ENCODE results near the gene GPATCH4. TPM values are rescaled to one million over a fixed set of nuclear protein-coding genes. Genes with fewer than 3 reads are reported as not detected.

The GPATCH4 gene
- polyA plus RNA-seq, 4 donors: 8.9 to 31.0 (median 16.8) TPM

GRCh38 chr1:156586323-156586722 lies 15.0 kb downstream of the GPATCH4 start:
- no peaks in the 10 kb centered on the region for H3K27me3 ChIP-seq (ENCODE audit: control insufficient read depth in 3 of 3, insufficient read depth in 3 of 3, low read length in 3 of 3)
- 68 to 80% (median 73%) methylated on average over 4 of the region's 4 CpGs for WGBS, 3 donors
- DNase-seq (no peak), FAIRE-seq (no peak)
- H3K27ac ChIP-seq (ENCODE audit: low read depth in 1 of 3, low read length in 2 of 3): no peak overlapping the region
- H3K4me1 ChIP-seq (ENCODE audit: control insufficient read depth in 3 of 3, insufficient read depth in 2 of 3, low read depth in 1 of 3, low read length in 2 of 3): peaks cover 0 to 7% (median 0%) of the 10 kb centered on the region in 3 donors
- H3K9me3 ChIP-seq (ENCODE audit: control insufficient read depth in 2 of 2, insufficient read depth in 1 of 2, low read depth in 1 of 2, low read length in 1 of 2): no peaks in the 10 kb centered on the region
- no peaks in the 10 kb centered on the region for H3K36me3 ChIP-seq (ENCODE audit: control insufficient read depth in 3 of 3, insufficient read depth in 2 of 3, low read depth in 1 of 3, low read length in 3 of 3)
- H3K4me3 ChIP-seq (ENCODE audit: low read depth in 1 of 3, low read length in 3 of 3): no peak overlapping the region

GRCh38 chr1:156584813-156585212 lies 16.5 kb downstream of the GPATCH4 start:
- Histone ChIP-seq H3K4me3 (ENCODE audit: low read depth in 1 of 3, low read length in 3 of 3) (no peak overlapping the region), H3K27ac (ENCODE audit: low read depth in 1 of 3, low read length in 2 of 3) (no peak overlapping the region), H3K4me1 (ENCODE audit: control insufficient read depth in 3 of 3, insufficient read depth in 2 of 3, low read depth in 1 of 3, low read length in 2 of 3) (no peaks in the 10 kb centered on the region), H3K36me3 (ENCODE audit: control insufficient read depth in 3 of 3, insufficient read depth in 2 of 3, low read depth in 1 of 3, low read length in 3 of 3) (no peaks in the 10 kb centered on the region), H3K27me3 (ENCODE audit: control insufficient read depth in 3 of 3, insufficient read depth in 3 of 3, low read length in 3 of 3) (no peaks in the 10 kb centered on the region), H3K9me3 (ENCODE audit: control insufficient read depth in 2 of 2, insufficient read depth in 1 of 2, low read depth in 1 of 2, low read length in 1 of 2) (no peaks in the 10 kb centered on the region)
- DNase-seq (peak in 1 of 2 donors; percentile 36), FAIRE-seq (no peak)
- WGBS, 3 donors: 52 to 60% (median 52%) methylated on average over 11 of the region's 11 CpGs

GRCh38 chr1:156583821-156584622 lies 17.3 kb downstream of the GPATCH4 start:
- H3K36me3 ChIP-seq (ENCODE audit: control insufficient read depth in 3 of 3, insufficient read depth in 2 of 3, low read depth in 1 of 3, low read length in 3 of 3): no peaks in the 10 kb centered on the region
- H3K27me3 ChIP-seq (ENCODE audit: control insufficient read depth in 3 of 3, insufficient read depth in 3 of 3, low read length in 3 of 3): no peaks in the 10 kb centered on the region
- FAIRE-seq (no peak), DNase-seq (peak; percentile 83 to 84)
- H3K4me1 ChIP-seq (ENCODE audit: control insufficient read depth in 3 of 3, insufficient read depth in 2 of 3, low read depth in 1 of 3, low read length in 2 of 3): no peaks in the 10 kb centered on the region
- no peaks in the 10 kb centered on the region for H3K9me3 ChIP-seq (ENCODE audit: control insufficient read depth in 2 of 2, insufficient read depth in 1 of 2, low read depth in 1 of 2, low read length in 1 of 2)
- no peak overlapping the region for H3K4me3 ChIP-seq (ENCODE audit: low read depth in 1 of 3, low read length in 3 of 3)
- 56 to 57% (median 57%) methylated on average over 20 of the region's 20 CpGs for WGBS, 3 donors
- no peak overlapping the region for H3K27ac ChIP-seq (ENCODE audit: low read depth in 1 of 3, low read length in 2 of 3)

GRCh38 chr1:156582388-156583017 lies 18.8 kb downstream of the GPATCH4 start:
- DNase-seq: no peak
- WGBS, 3 donors: 72 to 87% (median 72%) methylated on average over 9 of the region's 9 CpGs
- no peak for FAIRE-seq

GRCh38 chr1:156581661-156582387 lies 19.5 kb downstream of the GPATCH4 start:
- FAIRE-seq: no peak
- no peaks in the 10 kb centered on the region for H3K36me3 ChIP-seq (ENCODE audit: control insufficient read depth in 3 of 3, insufficient read depth in 2 of 3, low read depth in 1 of 3, low read length in 3 of 3)
- H3K27me3 ChIP-seq (ENCODE audit: control insufficient read depth in 3 of 3, insufficient read depth in 3 of 3, low read length in 3 of 3): no peaks in the 10 kb centered on the region
- no peak overlapping the region for H3K4me3 ChIP-seq (ENCODE audit: low read depth in 1 of 3, low read length in 3 of 3)
- no peak for DNase-seq
- no peaks in the 10 kb centered on the region for H3K9me3 ChIP-seq (ENCODE audit: control insufficient read depth in 2 of 2, insufficient read depth in 1 of 2, low read depth in 1 of 2, low read length in 1 of 2)
- H3K4me1 ChIP-seq (ENCODE audit: control insufficient read depth in 3 of 3, insufficient read depth in 2 of 3, low read depth in 1 of 3, low read length in 2 of 3): no peaks in the 10 kb centered on the region
- WGBS, 3 donors: 76 to 85% (median 84%) methylated on average over 21 of the region's 21 CpGs
- H3K27ac ChIP-seq (ENCODE audit: low read depth in 1 of 3, low read length in 2 of 3): no peak overlapping the region

More at GRCh38 chr1:156582388-156583017, 18.8 kb downstream of the GPATCH4 start:
- H3K9me3 ChIP-seq (ENCODE audit: control insufficient read depth in 2 of 2, insufficient read depth in 1 of 2, low read depth in 1 of 2, low read length in 1 of 2): no peaks in the 10 kb centered on the region
- H3K27me3 ChIP-seq (ENCODE audit: control insufficient read depth in 3 of 3, insufficient read depth in 3 of 3, low read length in 3 of 3): no peaks in the 10 kb centered on the region
- no peak overlapping the region for H3K27ac ChIP-seq (ENCODE audit: low read depth in 1 of 3, low read length in 2 of 3)
- no peaks in the 10 kb centered on the region for H3K36me3 ChIP-seq (ENCODE audit: control insufficient read depth in 3 of 3, insufficient read depth in 2 of 3, low read depth in 1 of 3, low read length in 3 of 3)
- H3K4me3 ChIP-seq (ENCODE audit: low read depth in 1 of 3, low read length in 3 of 3): no peak overlapping the region
- H3K4me1 ChIP-seq (ENCODE audit: control insufficient read depth in 3 of 3, insufficient read depth in 2 of 3, low read depth in 1 of 3, low read length in 2 of 3): no peaks in the 10 kb centered on the region

GRCh38 chr1:156579472-156579871 lies 21.8 kb downstream of the GPATCH4 start, which contains the start of gene TTC24:
TSS of gene TTC24 (plus strand) at chr1:156579723. CDS start at chr1:156581365, 1,642 bp downstream.
- H3K27ac ChIP-seq (ENCODE audit: low read depth in 1 of 3, low read length in 2 of 3): no peak within 1 kb of the TSS
- no peak for FAIRE-seq
- no peaks in the 10 kb centered on the region for H3K27me3 ChIP-seq (ENCODE audit: control insufficient read depth in 3 of 3, insufficient read depth in 3 of 3, low read length in 3 of 3)
- H3K9me3 ChIP-seq (ENCODE audit: control insufficient read depth in 2 of 2, insufficient read depth in 1 of 2, low read depth in 1 of 2, low read length in 1 of 2): no peaks in the 10 kb centered on the region
- WGBS, 3 donors: 73 to 74% (median 74%) methylated on average over 5 of the region's 5 CpGs
- H3K4me3 ChIP-seq (ENCODE audit: low read depth in 1 of 3, low read length in 3 of 3): no peak within 1 kb of the TSS
- no peaks in the 10 kb centered on the region for H3K36me3 ChIP-seq (ENCODE audit: control insufficient read depth in 3 of 3, insufficient read depth in 2 of 3, low read depth in 1 of 3, low read length in 3 of 3)
- DNase-seq: no peak
- no peaks in the 10 kb centered on the region for H3K4me1 ChIP-seq (ENCODE audit: control insufficient read depth in 3 of 3, insufficient read depth in 2 of 3, low read depth in 1 of 3, low read length in 2 of 3)

GRCh38 chr1:156578055-156578454 lies 23.2 kb downstream of the GPATCH4 start:
- 36 to 72% (median 53%) methylated on average over 3 to 7 of the region's 7 CpGs for WGBS, 3 donors
- no peak overlapping the region for H3K4me3 ChIP-seq (ENCODE audit: low read depth in 1 of 3, low read length in 3 of 3)
- FAIRE-seq (no peak), DNase-seq (no peak)
- no peaks in the 10 kb centered on the region for H3K27me3 ChIP-seq (ENCODE audit: control insufficient read depth in 3 of 3, insufficient read depth in 3 of 3, low read length in 3 of 3)
- no peak overlapping the region for H3K27ac ChIP-seq (ENCODE audit: low read depth in 1 of 3, low read length in 2 of 3)
- no peaks in the 10 kb centered on the region for H3K9me3 ChIP-seq (ENCODE audit: control insufficient read depth in 2 of 2, insufficient read depth in 1 of 2, low read depth in 1 of 2, low read length in 1 of 2)
- no peaks in the 10 kb centered on the region for H3K4me1 ChIP-seq (ENCODE audit: control insufficient read depth in 3 of 3, insufficient read depth in 2 of 3, low read depth in 1 of 3, low read length in 2 of 3)
- no peaks in the 10 kb centered on the region for H3K36me3 ChIP-seq (ENCODE audit: control insufficient read depth in 3 of 3, insufficient read depth in 2 of 3, low read depth in 1 of 3, low read length in 3 of 3)

GRCh38 chr1:156577550-156577949 lies 23.7 kb downstream of the GPATCH4 start:
- H3K27me3 ChIP-seq (ENCODE audit: control insufficient read depth in 3 of 3, insufficient read depth in 3 of 3, low read length in 3 of 3): no peaks in the 10 kb centered on the region
- no peaks in the 10 kb centered on the region for H3K36me3 ChIP-seq (ENCODE audit: control insufficient read depth in 3 of 3, insufficient read depth in 2 of 3, low read depth in 1 of 3, low read length in 3 of 3)
- FAIRE-seq: no peak
- 82 to 88% (median 85%) methylated on average over 3 of the region's 3 CpGs for WGBS, 3 donors
- DNase-seq: peak in 1 of 2 donors; percentile 37
- H3K4me3 ChIP-seq (ENCODE audit: low read depth in 1 of 3, low read length in 3 of 3): no peak overlapping the region
- H3K4me1 ChIP-seq (ENCODE audit: control insufficient read depth in 3 of 3, insufficient read depth in 2 of 3, low read depth in 1 of 3, low read length in 2 of 3): no peaks in the 10 kb centered on the region
- H3K9me3 ChIP-seq (ENCODE audit: control insufficient read depth in 2 of 2, insufficient read depth in 1 of 2, low read depth in 1 of 2, low read length in 1 of 2): no peaks in the 10 kb centered on the region
- H3K27ac ChIP-seq (ENCODE audit: low read depth in 1 of 3, low read length in 2 of 3): no peak overlapping the region

Measured in small intestine (tissue), 7 donors.